Activated CD4-positive, alpha-beta T cell treated with anti-CD3 and anti-CD28 coated beads, Interleukin-2, amount 50 U/mL, for 48 hours (primary cell): ENCODE results near the gene GRB14.
"Not testable (repeated sequence)": the region's sequence is repeated elsewhere in the genome, so short reads cannot be mapped to it uniquely, and the experiment has no call there.

Source experiments
- DNase-seq, 2 experiments: peaks; one replicate each; pipeline ENCODE4 v3.0.0-alpha.2; 2020

GRB14 gene

GRCh38 chr2:164474873-164475272 is 146.4 kb downstream of the GRB14 start:
- DNase-seq = no peak

- no peak for DNase-seq
Observed at GRCh38 chr2:164473021-164473420, 148.3 kb downstream of the GRB14 start.

- DNase-seq = not testable (repeated sequence)
Observed at GRCh38 chr2:164465047-164465446, 156.2 kb downstream of the GRB14 start.

- no peak for DNase-seq
Observed at GRCh38 chr2:164464376-164464775, 156.9 kb downstream of the GRB14 start.

- no peak for DNase-seq
Observed at GRCh38 chr2:164458792-164459191, 162.5 kb downstream of the GRB14 start.

GRCh38 chr2:164457271-164457670 is 164.0 kb downstream of the GRB14 start:
- DNase-seq = no peak

- DNase-seq = no peak
Observed at GRCh38 chr2:164456619-164457018, 164.7 kb downstream of the GRB14 start.

GRCh38 chr2:164453656-164454305 is 167.5 kb downstream of the GRB14 start:
- DNase-seq = no peak

- no peak for DNase-seq
Observed at GRCh38 chr2:164450278-164450677, 171.0 kb downstream of the GRB14 start.

- no peak for DNase-seq
Observed at GRCh38 chr2:164449706-164450105, 171.6 kb downstream of the GRB14 start.

- DNase-seq = no peak
Observed at GRCh38 chr2:164447660-164448059, 173.6 kb downstream of the GRB14 start.
